Activated CD8-positive, alpha-beta memory T cell treated with anti-CD3 and anti-CD28 coated beads, Interleukin-2, amount 50 U/mL, for 1 hour (primary cell): ENCODE results near the gene NUAK2.
"Not testable (repeated sequence)": the region's sequence is repeated elsewhere in the genome, so short reads cannot be mapped to it uniquely, and the experiment has no call there.

Source experiments
- DNase-seq: peaks from one replicate; pipeline ENCODE4 v3.0.0-alpha.2; 2020; ENCODE audit errors: extremely low read depth

Gene NUAK2

GRCh38 chr1:205321162-205321958 lies at the start of gene NUAK2:
Gene NUAK2 (minus strand): TSS chr1:205321745. CDS start chr1:205321628, 117 bp downstream.
- peak; percentile 63 for DNase-seq

- DNase-seq = no peak
These were observed 49.2 kb upstream of the NUAK2 start for GRCh38 chr1:205370780-205371179.

GRCh38 chr1:205369701-205370123 lies 48.2 kb upstream of the NUAK2 start:
- DNase-seq = no peak

DNA sequence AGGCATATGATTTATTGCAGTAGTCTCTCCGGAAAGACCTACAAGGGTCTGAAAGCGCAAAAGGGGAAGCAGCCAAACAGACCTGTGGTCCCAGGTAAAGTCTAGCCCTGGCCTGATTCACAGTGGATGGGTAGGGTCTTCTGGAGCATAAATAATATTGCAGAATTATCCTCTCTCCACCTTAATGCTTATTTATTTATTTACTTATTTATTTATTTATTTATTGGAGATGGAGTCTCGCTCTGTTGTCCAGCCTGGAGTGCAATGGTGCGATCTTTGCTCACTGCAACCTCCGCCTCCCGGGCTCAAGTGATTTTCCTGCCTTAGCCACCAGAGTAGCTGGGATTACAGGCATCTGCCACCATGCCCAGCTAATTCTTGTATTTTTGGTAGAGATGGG lies 46.9 kb upstream of the NUAK2 start:
- no peak for DNase-seq

- DNase-seq = no peak
These were observed 44.5 kb upstream of the NUAK2 start for GRCh38 chr1:205365945-205366463.

- not testable (repeated sequence) for DNase-seq
These were observed 43.5 kb upstream of the NUAK2 start for GRCh38 chr1:205365086-205365485.

GRCh38 chr1:205360891-205361290 lies 39.3 kb upstream of the NUAK2 start:
- DNase-seq = no peak

DNA sequence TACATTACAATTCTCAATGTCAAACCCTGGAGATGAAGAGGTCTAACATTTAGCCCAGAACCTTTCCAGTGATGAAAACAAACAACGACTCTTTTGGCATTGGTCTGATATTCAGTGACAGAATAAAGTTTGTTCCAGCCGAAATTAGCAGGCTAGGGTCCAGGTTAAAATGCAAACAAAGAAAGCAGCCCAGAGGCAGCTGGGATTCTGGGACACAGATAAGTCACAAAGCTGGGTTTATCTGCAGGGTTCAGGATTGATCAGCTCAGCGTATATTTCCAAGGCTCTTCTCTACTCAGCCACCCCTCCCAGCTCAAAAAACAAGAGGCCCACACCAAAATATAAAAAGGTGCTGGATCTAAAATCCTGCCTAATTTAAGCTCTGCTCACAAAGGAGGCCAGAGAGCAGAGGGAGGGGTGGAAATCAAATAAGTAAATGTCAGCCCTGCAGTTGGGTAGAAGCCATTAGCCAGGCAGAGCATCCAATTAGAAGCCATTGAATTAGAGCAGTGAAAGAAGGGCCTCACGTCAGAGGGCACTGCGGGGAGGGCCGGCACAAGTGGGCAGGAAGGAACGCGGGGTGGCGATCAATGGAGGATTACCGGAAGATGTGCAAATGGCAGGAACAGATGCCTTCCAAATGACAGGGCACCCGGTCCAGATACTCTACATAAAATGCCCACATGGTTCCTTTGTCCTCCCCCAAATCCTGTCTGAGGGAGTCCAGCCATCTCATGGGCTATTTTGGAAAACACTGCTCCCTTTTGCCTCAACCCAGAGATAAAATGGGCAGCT lies 38.4 kb upstream of the NUAK2 start:
- DNase-seq = no peak

- no peak for DNase-seq
These were observed 37.0 kb upstream of the NUAK2 start for GRCh38 chr1:205358579-205358978.

GRCh38 chr1:205357567-205357966 lies 36.0 kb upstream of the NUAK2 start:
- DNase-seq = no peak

- DNase-seq = no peak
These were observed 35.0 kb upstream of the NUAK2 start, which contains the start of gene KLHDC8A for GRCh38 chr1:205356440-205357139. Gene KLHDC8A (minus strand): TSS chr1:205356922. CDS start chr1:205343604, 13,318 bp downstream.

DNA sequence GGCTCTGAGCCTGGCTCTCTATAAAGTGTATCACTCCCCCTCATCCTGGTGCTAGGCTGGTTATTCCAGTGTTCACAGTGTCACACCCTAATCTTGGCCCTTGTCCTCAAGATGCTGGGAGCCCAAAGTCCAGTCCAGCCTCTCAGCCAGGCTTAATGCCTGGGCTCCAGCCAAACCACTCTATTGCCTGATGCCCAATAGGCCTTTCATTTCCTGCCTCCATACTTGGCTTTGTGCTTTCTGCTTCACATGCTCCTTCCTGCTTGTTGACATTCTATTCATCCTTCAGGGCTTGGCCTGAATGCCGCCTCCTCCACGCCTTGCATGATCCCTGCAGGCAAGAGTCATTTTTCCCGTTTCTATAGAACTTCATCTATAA lies 33.5 kb upstream of the NUAK2 start:
- no peak for DNase-seq

GRCh38 chr1:205354259-205355074 lies 32.9 kb upstream of the NUAK2 start:
- DNase-seq = peak; percentile 27

- DNase-seq = no peak
These were observed 32.1 kb upstream of the NUAK2 start for GRCh38 chr1:205353612-205354011.

GRCh38 chr1:205353191-205353590 lies 31.6 kb upstream of the NUAK2 start:
- no peak for DNase-seq

- no peak for DNase-seq
These were observed 30.6 kb upstream of the NUAK2 start for GRCh38 chr1:205351984-205352713.

- DNase-seq = no peak
These were observed 29.2 kb upstream of the NUAK2 start for GRCh38 chr1:205350691-205351141.

GRCh38 chr1:205350124-205350523 lies 28.6 kb upstream of the NUAK2 start:
- DNase-seq = no peak

GRCh38 chr1:205348554-205349487 lies 27.3 kb upstream of the NUAK2 start:
- no peak for DNase-seq
